ENCODE measurements around the gene LINGO3.

The LINGO3 gene

GRCh38 chr19:2290441-2291184 is 17.3 kb downstream of the LINGO3 start:
- ChIA-PET POLR2A (no interaction called here), CTCF (interaction anchor here (1.0 to 1.7 kb wide), 2 partner anchors 15 to 134 kb away, joined by 3 to 4 read pairs; no protein-coding TSS in a partner anchor)
- DNase-seq (ENCODE audit: extremely low spot score) = no peak
- TF ChIP-seq CTCF (IDR thresholded peaks at IDR 0.05; ENCODE audit: control extremely low read depth, extremely low read depth, low read depth, missing control alignments) = no peak

- ChIA-PET CTCF (interaction anchor here (1.0 to 4.3 kb wide), 6 partner anchors 16 to 206 kb away, joined by 3 to 28 read pairs (median 4); no protein-coding TSS in a partner anchor), POLR2A (interaction anchor here (1.0 to 1.6 kb wide), 3 partner anchors 11 to 20 kb away, joined by 3 to 5 read pairs (median 5); no protein-coding TSS in a partner anchor)
- DNase-seq (ENCODE audit: extremely low spot score) = peak; percentile 85
- TF ChIP-seq CTCF (IDR thresholded peaks at IDR 0.05; ENCODE audit: control extremely low read depth, extremely low read depth, low read depth, missing control alignments) = no peak
These were observed 18.1 kb downstream of the LINGO3 start for GRCh38 chr19:2289714-2290435.

- ChIA-PET POLR2A (interaction anchor here (0.6 to 1.6 kb wide), 6 partner anchors 8 to 28 kb away, joined by 3 to 10 read pairs (median 4); no protein-coding TSS in a partner anchor), CTCF (interaction anchor here (0.8 to 4.3 kb wide), 6 partner anchors 9 to 207 kb away, joined by 3 to 28 read pairs (median 4); no protein-coding TSS in a partner anchor)
- TF ChIP-seq CTCF (IDR thresholded peaks at IDR 0.05; ENCODE audit: control extremely low read depth, extremely low read depth, low read depth, missing control alignments) = no peak
- DNase-seq (ENCODE audit: extremely low spot score) = no peak
These were observed 18.9 kb downstream of the LINGO3 start for GRCh38 chr19:2288818-2289713.

GRCh38 chr19:2288338-2288817 is 19.6 kb downstream of the LINGO3 start:
- POLR2A ChIA-PET = interaction anchor here (0.6 to 1.6 kb wide), 6 partner anchors 8 to 188 kb away, joined by 3 to 10 read pairs (median 4); partner anchors contain the start of gene GADD45B
- CTCF ChIA-PET = interaction anchor here (0.8 to 4.3 kb wide), 8 partner anchors 8 to 323 kb away, joined by 3 to 28 read pairs (median 3); partner anchors contain the start of gene PLEKHJ1

More at GRCh38 chr19:2288338-2288817, 19.6 kb downstream of the LINGO3 start:
- no peak for TF ChIP-seq CTCF (IDR thresholded peaks at IDR 0.05; ENCODE audit: control extremely low read depth, extremely low read depth, low read depth, missing control alignments)
- DNase-seq (ENCODE audit: extremely low spot score) = no peak

Data from GM10248 (cell line).